Neural crest cell (in vitro differentiated cells): ENCODE data around the gene CDH13. TPM values are rescaled to one million over a fixed set of nuclear protein-coding genes. Genes with fewer than 3 reads are reported as not detected.

ENCODE experiments used
- DNase-seq: peaks from one replicate; pipeline ENCODE4 v3.0.0; 2021; ENCODE audit warnings: low read depth, mixed read lengths, low spot score
- H3K27ac Mint-ChIP-seq: one replicate; pipeline ENCODE4 v1.8.0; 2021; ENCODE audit warnings: mild to moderate bottlenecking, mixed read lengths; ENCODE audit not compliant: unreplicated experiment
- H3K27me3 Mint-ChIP-seq: 2 replicates; pipeline ENCODE4 v1.8.0; 2021; ENCODE audit warnings: low read depth, mild to moderate bottlenecking, mixed read lengths
- H3K36me3 Mint-ChIP-seq: 2 replicates; pipeline ENCODE4 v1.8.0; 2021; ENCODE audit warnings: low read depth, mild to moderate bottlenecking, mixed read lengths
- H3K4me1 Mint-ChIP-seq: 2 replicates; pipeline ENCODE4 v1.8.0; 2021; ENCODE audit warnings: mixed read lengths
- H3K4me3 Mint-ChIP-seq: one replicate; pipeline ENCODE4 v1.8.0; 2021; ENCODE audit warnings: mild to moderate bottlenecking, mixed read lengths
- H3K9me3 Mint-ChIP-seq: 2 replicates; pipeline ENCODE4 v1.8.0; 2021; ENCODE audit warnings: mixed read lengths
- total RNA-seq: library from RNA; stranded (reverse); gene quantifications from 2 replicates; pipeline ENCODE4 v1.2.1, GENCODE V29; 2021
- TF ChIP-seq, protein P1 (sequence below): fragments of 200-600 bp; sonication (generic); conservative IDR thresholded peaks from 2 replicates; pipeline ENCODE4 v1.5.0; 2021; ENCODE audit warnings: antibody characterized with exemption, mild to moderate bottlenecking

The CDH13 gene
- total RNA-seq, 1 donor from 2014 or later = 1.1 TPM

DNA sequence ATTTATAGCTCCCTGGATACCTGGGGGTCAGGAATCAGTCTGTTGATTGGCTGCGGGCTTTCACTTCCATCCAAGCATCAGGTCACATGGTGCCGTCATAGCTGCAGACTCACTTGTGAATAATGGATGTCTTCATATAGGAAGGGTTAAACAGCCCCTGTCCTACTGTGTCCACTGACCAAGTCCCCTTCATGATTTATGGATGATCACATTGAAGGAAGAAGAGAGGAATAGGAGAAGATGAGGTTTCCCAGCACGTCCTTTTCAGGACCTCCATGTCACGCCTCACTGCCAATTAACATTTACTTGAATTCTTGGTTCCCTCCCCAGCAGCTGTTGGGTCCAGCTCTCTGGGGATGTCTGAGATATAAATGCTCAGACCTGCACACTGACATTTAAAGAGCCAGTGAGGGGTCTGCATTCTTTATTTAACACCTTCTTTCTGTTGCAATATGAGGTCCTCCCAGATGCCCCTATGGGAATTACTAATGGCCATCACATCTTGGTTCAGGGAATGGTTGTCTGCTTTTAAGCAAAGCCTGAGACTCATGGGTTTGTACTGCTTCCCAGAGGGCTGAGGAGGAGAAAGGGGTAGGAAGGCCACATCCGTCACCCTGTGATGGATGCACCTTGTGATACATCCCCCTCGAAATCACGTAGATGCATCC lies 950.4 kb downstream of the CDH13 start:
- H3K36me3 Mint-ChIP-seq = no peaks in the 10 kb centered on the region
- H3K27ac Mint-ChIP-seq = no peak overlapping the region
- TF ChIP-seq, protein P1, sequence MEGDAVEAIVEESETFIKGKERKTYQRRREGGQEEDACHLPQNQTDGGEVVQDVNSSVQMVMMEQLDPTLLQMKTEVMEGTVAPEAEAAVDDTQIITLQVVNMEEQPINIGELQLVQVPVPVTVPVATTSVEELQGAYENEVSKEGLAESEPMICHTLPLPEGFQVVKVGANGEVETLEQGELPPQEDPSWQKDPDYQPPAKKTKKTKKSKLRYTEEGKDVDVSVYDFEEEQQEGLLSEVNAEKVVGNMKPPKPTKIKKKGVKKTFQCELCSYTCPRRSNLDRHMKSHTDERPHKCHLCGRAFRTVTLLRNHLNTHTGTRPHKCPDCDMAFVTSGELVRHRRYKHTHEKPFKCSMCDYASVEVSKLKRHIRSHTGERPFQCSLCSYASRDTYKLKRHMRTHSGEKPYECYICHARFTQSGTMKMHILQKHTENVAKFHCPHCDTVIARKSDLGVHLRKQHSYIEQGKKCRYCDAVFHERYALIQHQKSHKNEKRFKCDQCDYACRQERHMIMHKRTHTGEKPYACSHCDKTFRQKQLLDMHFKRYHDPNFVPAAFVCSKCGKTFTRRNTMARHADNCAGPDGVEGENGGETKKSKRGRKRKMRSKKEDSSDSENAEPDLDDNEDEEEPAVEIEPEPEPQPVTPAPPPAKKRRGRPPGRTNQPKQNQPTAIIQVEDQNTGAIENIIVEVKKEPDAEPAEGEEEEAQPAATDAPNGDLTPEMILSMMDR = no peak
- DNase-seq = no peak
- no peaks in the 10 kb centered on the region for H3K4me1 Mint-ChIP-seq
- peaks cover 7% of the 10 kb centered on the region for H3K9me3 Mint-ChIP-seq
- H3K4me3 Mint-ChIP-seq = no peak overlapping the region
- H3K27me3 Mint-ChIP-seq = peaks cover 8% of the 10 kb centered on the region

DNA sequence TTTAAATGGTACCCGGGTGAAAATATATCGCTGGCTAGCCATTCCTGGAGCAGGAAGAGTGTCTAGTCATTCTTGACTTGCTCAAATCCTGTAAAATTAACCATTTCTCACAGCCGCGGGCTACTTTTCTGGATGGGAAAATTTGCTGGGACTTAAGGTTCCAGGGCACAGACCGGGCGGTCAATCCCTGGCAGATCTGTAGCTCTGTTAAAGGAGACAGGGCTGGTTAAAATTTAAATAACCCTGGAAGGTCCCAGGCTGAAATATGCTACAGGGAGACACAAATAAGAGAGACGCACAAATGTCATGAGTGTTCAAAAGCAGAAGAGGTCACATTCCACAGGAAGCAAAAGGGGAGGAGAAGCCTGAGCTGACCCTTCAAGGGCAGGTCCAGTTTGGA lies 951.4 kb downstream of the CDH13 start:
- Mint-ChIP-seq H3K27me3 (peaks cover 5% of the 10 kb centered on the region), H3K27ac (no peak overlapping the region), H3K4me3 (no peak overlapping the region), H3K36me3 (no peaks in the 10 kb centered on the region), H3K9me3 (peaks cover 7% of the 10 kb centered on the region), H3K4me1 (no peaks in the 10 kb centered on the region)
- DNase-seq = no peak
- TF ChIP-seq, protein P1 = no peak

DNA sequence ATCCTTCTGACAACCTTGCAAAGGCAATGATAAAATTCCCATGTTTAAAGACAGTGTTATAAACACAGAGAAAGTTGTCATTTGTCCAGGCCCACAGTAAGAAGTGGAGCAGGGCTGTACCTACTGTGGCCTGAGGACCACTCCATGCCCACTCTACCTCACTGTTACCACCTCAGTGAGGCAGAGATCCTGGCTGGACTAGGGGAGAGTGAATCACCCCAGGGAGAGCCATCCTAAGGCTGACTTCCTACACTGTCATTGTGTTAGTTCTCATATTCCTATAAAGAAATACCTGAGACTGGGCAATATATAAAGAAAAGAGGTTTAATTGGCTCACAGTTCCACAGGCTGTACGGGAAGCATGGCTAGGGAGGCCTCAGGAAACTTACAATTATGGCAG lies 952.3 kb downstream of the CDH13 start:
- H3K9me3 Mint-ChIP-seq = peaks cover 7% of the 10 kb centered on the region
- H3K27ac Mint-ChIP-seq = no peak overlapping the region
- H3K36me3 Mint-ChIP-seq = no peaks in the 10 kb centered on the region
- no peak for DNase-seq
- no peak overlapping the region for H3K4me3 Mint-ChIP-seq
- TF ChIP-seq, protein P1 = no peak
- peaks cover 5% of the 10 kb centered on the region for H3K27me3 Mint-ChIP-seq
- H3K4me1 Mint-ChIP-seq = no peaks in the 10 kb centered on the region

DNA sequence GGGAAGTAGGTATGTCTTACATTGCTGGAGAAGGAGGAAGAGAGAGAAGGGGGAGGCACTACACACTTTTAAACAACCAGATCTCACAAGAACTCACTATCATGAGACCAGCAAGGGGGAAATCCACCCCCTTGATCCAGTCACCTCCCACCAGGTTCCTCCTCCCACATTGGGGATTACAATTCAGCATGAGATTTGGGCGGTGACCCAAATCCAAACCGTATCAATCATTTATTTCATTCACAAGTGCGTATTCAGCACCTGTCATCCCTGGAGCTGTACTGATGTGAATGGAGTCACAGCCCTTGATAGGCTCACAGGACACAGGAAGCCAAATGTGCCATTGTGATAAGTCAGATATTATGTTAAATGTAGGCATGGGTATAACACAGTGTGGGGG lies 952.7 kb downstream of the CDH13 start:
- Mint-ChIP-seq H3K36me3 (no peaks in the 10 kb centered on the region), H3K27ac (no peak overlapping the region), H3K4me3 (no peak overlapping the region), H3K9me3 (peaks cover 7% of the 10 kb centered on the region), H3K4me1 (no peaks in the 10 kb centered on the region), H3K27me3 (peaks cover 5% of the 10 kb centered on the region)
- TF ChIP-seq, protein P1 = no peak
- no peak for DNase-seq

DNA sequence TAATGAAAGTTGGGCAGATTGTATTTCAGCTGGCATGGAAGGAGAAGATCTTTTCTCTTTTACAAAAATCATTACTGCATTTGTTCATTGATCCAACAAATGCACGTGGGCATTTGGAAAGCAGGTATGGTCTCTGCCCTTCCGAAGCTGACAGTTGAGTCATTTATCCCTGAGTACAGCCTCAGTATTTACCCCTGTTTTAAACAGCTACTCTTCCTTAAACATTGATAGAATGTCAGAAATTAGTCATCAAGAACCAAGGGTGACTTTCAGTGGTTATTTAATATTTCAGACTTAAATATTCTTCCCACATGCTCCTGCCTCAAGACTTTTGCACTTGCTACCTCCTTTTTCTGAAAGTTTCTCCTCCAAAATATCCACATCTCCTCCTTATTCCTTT lies 954.3 kb downstream of the CDH13 start:
- Mint-ChIP-seq H3K9me3 (peaks cover 6% of the 10 kb centered on the region), H3K4me1 (no peaks in the 10 kb centered on the region), H3K4me3 (no peak overlapping the region), H3K27ac (no peak overlapping the region), H3K36me3 (no peaks in the 10 kb centered on the region), H3K27me3 (peaks cover 7% of the 10 kb centered on the region)
- TF ChIP-seq, protein P1 = no peak
- no peak for DNase-seq
